Endothelial cell of umbilical vein (primary cell): ENCODE data around the gene MFAP2. TPM values are rescaled to one million over a fixed set of nuclear protein-coding genes. Genes with fewer than 3 reads are reported as not detected.

Experiments
- BruUV-seq: library from RNA; stranded (reverse); fragments of 400-500 nt; replicated peaks from 2 replicates; lab custom pipeline; 2021; lab: Mats Ljungman, UMichigan
- CTCF ChIA-PET: fragments of 300-600, 350-600 bp; sonication (Branson Sonifier 250); formaldehyde crosslinking; loops from one replicate; lab custom pipeline; 2021; ENCODE audit warnings: antibody characterized with exemption, inconsistent platforms; lab: Charles Lee
- POLR2A ChIA-PET: fragments of 300-600, 350-600 bp; sonication (Branson Sonifier 250); formaldehyde crosslinking; loops from one replicate; lab custom pipeline; 2021; ENCODE audit warnings: antibody characterized with exemption, inconsistent platforms; lab: Charles Lee
- DNase-seq: peaks from one replicate; pipeline ENCODE4 v3.0.0-alpha.2; 2011; ENCODE audit warnings: low read depth, low spot score
- FAIRE-seq: peaks from 2 replicates; lab custom pipeline; 2011; peaks lifted over from hg19 to GRCh38; lab: Jason Lieb, UNC
- H2AFZ ChIP-seq: 2 replicates; pipeline ENCODE4 v1.6.0; 2012; ENCODE audit warnings: low read depth, low read length, control low read depth, inconsistent platforms
- H3K27ac ChIP-seq: 2 replicates; pipeline ENCODE4 v1.5.1; 2011; ENCODE audit warnings: low read depth, mild to moderate bottlenecking, control low read depth, low read length, moderate library complexity; ENCODE audit not compliant: insufficient read depth
- H3K27me3 ChIP-seq, 2 experiments: 2 replicates each; pipeline versions ENCODE4 v1.6.0 to v1.6.1; 2011; ENCODE audit warnings: low read length in 2 of 2, mixed read lengths in 1 of 2; ENCODE audit not compliant: control insufficient read depth in 2 of 2, insufficient read depth in 2 of 2
- H3K36me3 ChIP-seq, 2 experiments: 2 replicates in 1 of 2; 3 replicates in 1 of 2; pipeline ENCODE4 v1.5.1; 2011; ENCODE audit warnings: low read length in 2 of 2, mild to moderate bottlenecking in 1 of 2, moderate library complexity in 1 of 2; ENCODE audit not compliant: control insufficient read depth in 2 of 2, insufficient read depth in 2 of 2; ENCODE audit errors: extremely low read depth in 1 of 2
- H3K4me1 ChIP-seq: 3 replicates; pipeline ENCODE4 v1.5.1; 2011; ENCODE audit warnings: mild to moderate bottlenecking, low read length; ENCODE audit not compliant: control insufficient read depth, insufficient read depth; ENCODE audit errors: extremely low read depth
- H3K4me2 ChIP-seq: 2 replicates; pipeline ENCODE4 v1.6.1; 2011; ENCODE audit warnings: low read length, control low read depth, mixed read lengths; ENCODE audit not compliant: insufficient read depth
- H3K4me3 ChIP-seq, 3 experiments: fragments of 200-600 bp in 1 of 3; sonication (generic), shearing (Covaris generic) in 1 of 3; replicated peaks in 1 of 3; 2 replicates each; pipeline ENCODE4 v1.5.1; 2011 to 2016; ENCODE audit warnings: control low read depth in 3 of 3, low read length in 3 of 3, mild to moderate bottlenecking in 2 of 3, inconsistent platforms in 1 of 3, low read depth in 1 of 3, moderate library complexity in 1 of 3; ENCODE audit not compliant: insufficient read depth in 1 of 3
- H3K79me2 ChIP-seq: 2 replicates; pipeline ENCODE4 v1.6.0; 2012; ENCODE audit warnings: low read length, inconsistent platforms; ENCODE audit not compliant: control insufficient read depth, insufficient read depth
- H3K9ac ChIP-seq: replicated peaks from 2 replicates; pipeline ENCODE3; 2011; ENCODE audit warnings: low read length, control low read depth; ENCODE audit not compliant: insufficient read depth; ENCODE audit errors: extremely low read depth
- H3K9me1 ChIP-seq: replicated peaks from 3 replicates; pipeline ENCODE4 v1.6.0; 2011; ENCODE audit warnings: mild to moderate bottlenecking, low read length; ENCODE audit not compliant: control insufficient read depth, insufficient read depth; ENCODE audit errors: extremely low read depth
- H3K9me3 ChIP-seq: replicated peaks from 2 replicates; pipeline ENCODE4 v1.5.1; 2012; ENCODE audit warnings: low read length, inconsistent platforms; ENCODE audit not compliant: control insufficient read depth, insufficient read depth
- H4K20me1 ChIP-seq: replicated peaks from 2 replicates; pipeline ENCODE3; 2011; ENCODE audit warnings: mild to moderate bottlenecking, low read length; ENCODE audit not compliant: control insufficient read depth, insufficient read depth; ENCODE audit errors: extremely low read depth
- EZH2 ChIP-seq: IDR thresholded peaks from 2 replicates; pipeline ENCODE4 v1.6.1; 2012; ENCODE audit warnings: borderline replicate concordance, low read depth, mild to moderate bottlenecking, moderate library complexity, low read length, inconsistent platforms; ENCODE audit not compliant: severe bottlenecking
- FOS ChIP-seq: IDR thresholded peaks from 2 replicates; pipeline ENCODE4 v1.6.1; 2011; ENCODE audit warnings: mild to moderate bottlenecking, low read length, moderate library complexity, borderline replicate concordance; ENCODE audit not compliant: insufficient read depth
- GATA2 ChIP-seq: IDR thresholded peaks from 2 replicates; pipeline ENCODE4 v1.7.0; 2011; ENCODE audit warnings: low read depth, mild to moderate bottlenecking, moderate library complexity, mixed read lengths, low read length; ENCODE audit not compliant: insufficient read length, insufficient read depth
- JUN ChIP-seq: IDR thresholded peaks from 2 replicates; pipeline ENCODE4 v1.6.1; 2011; ENCODE audit warnings: borderline replicate concordance, low read depth; ENCODE audit not compliant: insufficient read length, insufficient read depth
- MYC ChIP-seq: IDR thresholded peaks from one replicate; pipeline ENCODE4 v1.6.1; 2011; ENCODE audit warnings: mild to moderate bottlenecking, low read depth, low read length
- POLR2A ChIP-seq: IDR thresholded peaks from 2 replicates; pipeline ENCODE4 v1.6.1; 2012; ENCODE audit warnings: low read depth, mild to moderate bottlenecking, control low read depth, low read length
- POLR2AphosphoS5 ChIP-seq: IDR thresholded peaks from 2 replicates; pipeline ENCODE4 v1.6.1; 2012; ENCODE audit warnings: low read depth, mild to moderate bottlenecking, control low read depth, low read length, moderate library complexity; ENCODE audit not compliant: insufficient read depth
- dilution Hi-C: fragments of 300-500 bp; cut with MboI; formaldehyde crosslinking; loops from one replicate; pipeline ENCODE4 v1.15.0; 2019; ENCODE audit warnings: low sequenced_read_pairs; ENCODE audit not compliant: extremely low pct_ligation_motif_present
- intact Hi-C: fragments of 100-400 bp; cut with micrococcal nuclease; formaldehyde crosslinking; loops from one replicate; pipeline ENCODE4 v1.10.0; 2022
- polyA plus RNA-seq, 4 experiments: library from polyadenylated mRNA; depleted of rRNA in 3 of 4; stranded (reverse) in 3 of 4; unstranded in 1 of 4; fragments of >200 nt; gene quantifications; 2 replicates each; pipeline versions ENCODE4 v1.2.1 to v1.2.3, GENCODE V29; 2011 to 2012; ENCODE audit warnings: missing spikeins in 1 of 4
- total RNA-seq: library from RNA; stranded (reverse); gene quantifications from 2 replicates; pipeline ENCODE4 v1.2.3, GENCODE V29; 2021
- TF ChIP-seq, protein P1 (sequence below): IDR thresholded peaks from 2 replicates; pipeline ENCODE4 v1.6.1; 2011; ENCODE audit not compliant: insufficient read depth, insufficient read length
- TF ChIP-seq, protein P2 (sequence below), 2 donors: IDR thresholded peaks; 1 replicate in 1 of 2; 2 replicates in 1 of 2; pipeline ENCODE4 v1.5.1; 2011; ENCODE audit warnings: low read length in 2 of 2, mild to moderate bottlenecking in 2 of 2, moderate library complexity in 2 of 2, control low read depth in 1 of 2, inconsistent platforms in 1 of 2, low read depth in 1 of 2; ENCODE audit not compliant: insufficient read depth in 1 of 2; ENCODE audit errors: extremely low read depth in 1 of 2

Gene MFAP2
- total and polyA plus RNA-seq, 2 donors (not counting 3 experiments of a cell fraction or from before 2014, with no cell fraction given), result 37.9 to 138 TPM

DNA sequence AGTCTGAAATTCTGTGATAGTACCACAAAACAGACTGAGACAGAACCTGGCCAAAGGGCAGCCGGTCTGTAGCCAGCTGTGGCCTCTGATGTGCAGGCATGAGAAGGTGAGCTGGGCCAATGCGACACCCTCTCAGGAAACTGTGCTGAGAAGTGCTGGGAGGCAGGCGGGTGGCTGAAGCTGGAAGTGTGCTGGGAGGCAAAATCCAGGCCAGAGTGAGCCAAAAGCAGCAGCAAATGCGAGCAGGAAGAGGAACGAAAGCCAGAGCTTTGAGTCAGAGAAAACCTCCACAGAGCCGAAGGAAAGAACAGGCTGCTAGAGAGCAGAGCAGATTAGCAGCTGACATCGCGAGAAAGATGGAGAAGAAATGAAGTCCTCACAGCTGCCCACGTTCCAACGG, 41.5 kb upstream of the MFAP2 start:
- DNase-seq (no peak), FAIRE-seq (no peak)
- H3K27me3 ChIP-seq, result no peaks in the 10 kb centered on the region
- no TSS peak for BruUV-seq
- H3K79me2 ChIP-seq, result no peaks in the 10 kb centered on the region
- H3K36me3 ChIP-seq, result peaks cover 22 to 41% of the 10 kb centered on the region in 2 experiments
- ChIA-PET POLR2A (interaction anchor here (0.6 kb wide), 1 partner anchor 7 kb away, joined by 3 read pairs; no protein-coding TSS in a partner anchor), CTCF (interaction anchor here (0.9 to 1.4 kb wide), 2 partner anchors 11 to 70 kb away, joined by 3 read pairs; no protein-coding TSS in a partner anchor)
- no peak overlapping the region for H3K27ac ChIP-seq
- TF ChIP-seq, protein P1, sequence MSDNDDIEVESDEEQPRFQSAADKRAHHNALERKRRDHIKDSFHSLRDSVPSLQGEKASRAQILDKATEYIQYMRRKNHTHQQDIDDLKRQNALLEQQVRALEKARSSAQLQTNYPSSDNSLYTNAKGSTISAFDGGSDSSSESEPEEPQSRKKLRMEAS, result no peak
- no peak for TF ChIP-seq POLR2AphosphoS5
- TF ChIP-seq POLR2A, result no peak
- TF ChIP-seq FOS, result no peak
- no peak for TF ChIP-seq GATA2
- TF ChIP-seq JUN, result no peak
- TF ChIP-seq, protein P2, sequence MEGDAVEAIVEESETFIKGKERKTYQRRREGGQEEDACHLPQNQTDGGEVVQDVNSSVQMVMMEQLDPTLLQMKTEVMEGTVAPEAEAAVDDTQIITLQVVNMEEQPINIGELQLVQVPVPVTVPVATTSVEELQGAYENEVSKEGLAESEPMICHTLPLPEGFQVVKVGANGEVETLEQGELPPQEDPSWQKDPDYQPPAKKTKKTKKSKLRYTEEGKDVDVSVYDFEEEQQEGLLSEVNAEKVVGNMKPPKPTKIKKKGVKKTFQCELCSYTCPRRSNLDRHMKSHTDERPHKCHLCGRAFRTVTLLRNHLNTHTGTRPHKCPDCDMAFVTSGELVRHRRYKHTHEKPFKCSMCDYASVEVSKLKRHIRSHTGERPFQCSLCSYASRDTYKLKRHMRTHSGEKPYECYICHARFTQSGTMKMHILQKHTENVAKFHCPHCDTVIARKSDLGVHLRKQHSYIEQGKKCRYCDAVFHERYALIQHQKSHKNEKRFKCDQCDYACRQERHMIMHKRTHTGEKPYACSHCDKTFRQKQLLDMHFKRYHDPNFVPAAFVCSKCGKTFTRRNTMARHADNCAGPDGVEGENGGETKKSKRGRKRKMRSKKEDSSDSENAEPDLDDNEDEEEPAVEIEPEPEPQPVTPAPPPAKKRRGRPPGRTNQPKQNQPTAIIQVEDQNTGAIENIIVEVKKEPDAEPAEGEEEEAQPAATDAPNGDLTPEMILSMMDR (IDR thresholded peaks at IDR 0.05; ENCODE audit: extremely low read depth in 1 of 2, insufficient read depth in 1 of 2, low read depth in 1 of 2, low read length in 2 of 2), result no peak
- TF ChIP-seq EZH2, result no peak
- TF ChIP-seq MYC, result no peak
- no peaks in the 10 kb centered on the region for H3K9me1 ChIP-seq
- no peak overlapping the region for H2AFZ ChIP-seq
- H3K9ac ChIP-seq, result no peak overlapping the region
- H3K9me3 ChIP-seq, result no peaks in the 10 kb centered on the region
- no peaks in the 10 kb centered on the region for H4K20me1 ChIP-seq
- no peak overlapping the region for H3K4me3 ChIP-seq
- no peaks in the 10 kb centered on the region for H3K4me1 ChIP-seq
- intact Hi-C loops, result no loop called here
- no peak overlapping the region for H3K4me2 ChIP-seq
- dilution Hi-C loops, result no loop called here
